Uterus (tissue), 2 donors: Measurements from ENCODE around the gene DAD1.

Source experiments
- CTCF ChIP-seq, 4 experiments: fragments of 200-600 bp in 2 of 4; fragments of 450-650 bp in 2 of 4; sonication (generic) in 2 of 4; IDR thresholded peaks; one replicate each; pipeline ENCODE4 v1.5.1; 2016 to 2019; ENCODE audit warnings: antibody characterized with exemption in 4 of 4, mild to moderate bottlenecking in 2 of 4, moderate library complexity in 1 of 4
- POLR2A ChIP-seq, 2 donors: fragments of 450-650 bp; IDR thresholded peaks; one replicate each; pipeline ENCODE4 v1.6.1; 2016; ENCODE audit warnings: antibody characterized with exemption in 2 of 2, mild to moderate bottlenecking in 1 of 2, moderate library complexity in 1 of 2

GRCh38 chr14:22526744-22527143, 62.3 kb downstream of the DAD1 start:
- TF ChIP-seq POLR2A (IDR thresholded peaks at IDR 0.05), result no peak
- TF ChIP-seq CTCF (IDR thresholded peaks at IDR 0.05), result no peak
